Type B pancreatic cell (in vitro differentiated cells): Measurements from ENCODE around the gene MS4A2. TPM values are rescaled to one million over a fixed set of nuclear protein-coding genes. Genes with fewer than 3 reads are reported as not detected.
"Not testable (repeated sequence)": the region's sequence is repeated elsewhere in the genome, so short reads cannot be mapped to it uniquely, and the experiment has no call there.

Experiments
- DNase-seq: peaks from one replicate; pipeline ENCODE4 v3.0.0; 2021; ENCODE audit warnings: mixed read lengths; ENCODE audit not compliant: unreplicated experiment; ENCODE audit errors: extremely low spot score
- H3K27ac Mint-ChIP-seq: 2 replicates; pipeline ENCODE4 v1.8.0; 2021; ENCODE audit warnings: mild to moderate bottlenecking, mixed read lengths
- H3K27me3 Mint-ChIP-seq: 2 replicates; pipeline ENCODE4 v1.8.0; 2021; ENCODE audit warnings: mixed read lengths
- H3K36me3 Mint-ChIP-seq: 2 replicates; pipeline ENCODE4 v1.8.0; 2021; ENCODE audit warnings: mixed read lengths
- H3K4me1 Mint-ChIP-seq: one replicate; pipeline ENCODE4 v1.8.0; 2021; ENCODE audit warnings: mixed read lengths; ENCODE audit not compliant: unreplicated experiment
- H3K4me3 Mint-ChIP-seq: 2 replicates; pipeline ENCODE4 v1.8.0; 2021; ENCODE audit warnings: mild to moderate bottlenecking, mixed read lengths
- H3K9me3 Mint-ChIP-seq: 2 replicates; pipeline ENCODE4 v1.8.0; 2021; ENCODE audit warnings: mixed read lengths
- total RNA-seq: library from RNA; stranded (reverse); gene quantifications from 2 replicates; pipeline ENCODE4 v1.2.1, GENCODE V29; 2021; ENCODE audit warnings: low replicate concordance
- TF ChIP-seq, protein P1 (sequence below): fragments of 200-600 bp; sonication (generic); conservative IDR thresholded peaks from 2 replicates; pipeline ENCODE4 v1.5.0; 2021; ENCODE audit warnings: antibody characterized with exemption, mild to moderate bottlenecking

Gene MS4A2
- total RNA-seq, 1 donor from 2014 or later = not detected

GRCh38 chr11:60059521-60060240 is 28.8 kb upstream of the MS4A2 start:
- no peaks in the 10 kb centered on the region for H3K36me3 Mint-ChIP-seq
- TF ChIP-seq, protein P1, sequence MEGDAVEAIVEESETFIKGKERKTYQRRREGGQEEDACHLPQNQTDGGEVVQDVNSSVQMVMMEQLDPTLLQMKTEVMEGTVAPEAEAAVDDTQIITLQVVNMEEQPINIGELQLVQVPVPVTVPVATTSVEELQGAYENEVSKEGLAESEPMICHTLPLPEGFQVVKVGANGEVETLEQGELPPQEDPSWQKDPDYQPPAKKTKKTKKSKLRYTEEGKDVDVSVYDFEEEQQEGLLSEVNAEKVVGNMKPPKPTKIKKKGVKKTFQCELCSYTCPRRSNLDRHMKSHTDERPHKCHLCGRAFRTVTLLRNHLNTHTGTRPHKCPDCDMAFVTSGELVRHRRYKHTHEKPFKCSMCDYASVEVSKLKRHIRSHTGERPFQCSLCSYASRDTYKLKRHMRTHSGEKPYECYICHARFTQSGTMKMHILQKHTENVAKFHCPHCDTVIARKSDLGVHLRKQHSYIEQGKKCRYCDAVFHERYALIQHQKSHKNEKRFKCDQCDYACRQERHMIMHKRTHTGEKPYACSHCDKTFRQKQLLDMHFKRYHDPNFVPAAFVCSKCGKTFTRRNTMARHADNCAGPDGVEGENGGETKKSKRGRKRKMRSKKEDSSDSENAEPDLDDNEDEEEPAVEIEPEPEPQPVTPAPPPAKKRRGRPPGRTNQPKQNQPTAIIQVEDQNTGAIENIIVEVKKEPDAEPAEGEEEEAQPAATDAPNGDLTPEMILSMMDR = no peak
- no peak overlapping the region for H3K27ac Mint-ChIP-seq
- H3K27me3 Mint-ChIP-seq = peaks cover 7% of the 10 kb centered on the region
- no peaks in the 10 kb centered on the region for H3K4me1 Mint-ChIP-seq
- no peak overlapping the region for H3K4me3 Mint-ChIP-seq
- no peaks in the 10 kb centered on the region for H3K9me3 Mint-ChIP-seq
- no peak for DNase-seq

DNA sequence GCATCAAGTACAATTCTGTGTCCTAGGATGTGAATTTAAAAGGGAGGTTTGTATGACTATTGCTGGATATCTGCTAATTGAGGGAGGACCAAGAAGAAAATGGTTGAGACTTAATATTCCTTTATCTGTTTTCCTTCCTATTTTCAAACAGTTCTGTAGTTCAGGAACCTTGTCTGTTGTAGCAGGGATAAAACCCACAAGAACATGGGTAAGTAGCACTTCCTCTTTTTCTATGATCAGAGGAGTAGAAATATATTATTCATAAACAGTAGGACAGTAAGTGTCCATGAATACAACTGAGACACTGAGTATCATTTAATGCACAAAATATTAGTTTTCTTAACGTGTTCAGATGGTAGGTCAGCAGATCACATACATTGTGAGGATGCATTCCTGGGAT is 24.4 kb upstream of the MS4A2 start:
- DNase-seq = no peak
- H3K9me3 Mint-ChIP-seq = no peaks in the 10 kb centered on the region
- TF ChIP-seq, protein P1 = no peak

GRCh38 chr11:60065801-60066200 is 22.7 kb upstream of the MS4A2 start:
- Mint-ChIP-seq H3K27me3 (no peaks in the 10 kb centered on the region), H3K4me3 (no peak overlapping the region), H3K9me3 (no peaks in the 10 kb centered on the region), H3K4me1 (no peaks in the 10 kb centered on the region), H3K36me3 (no peaks in the 10 kb centered on the region), H3K27ac (no peak overlapping the region)
- no peak for DNase-seq
- TF ChIP-seq, protein P1 = no peak

More for the DNA sequence above, 24.4 kb upstream of the MS4A2 start:
- Mint-ChIP-seq H3K27ac (no peak overlapping the region), H3K4me1 (no peaks in the 10 kb centered on the region), H3K4me3 (no peak overlapping the region), H3K27me3 (no peaks in the 10 kb centered on the region), H3K36me3 (no peaks in the 10 kb centered on the region)

GRCh38 chr11:60069450-60069849 is 19.0 kb upstream of the MS4A2 start:
- DNase-seq = no peak
- Mint-ChIP-seq H3K9me3 (no peaks in the 10 kb centered on the region), H3K27me3 (no peaks in the 10 kb centered on the region), H3K4me1 (no peaks in the 10 kb centered on the region), H3K27ac (no peak overlapping the region), H3K36me3 (no peaks in the 10 kb centered on the region), H3K4me3 (no peak overlapping the region)
- TF ChIP-seq, protein P1 = no peak

DNA sequence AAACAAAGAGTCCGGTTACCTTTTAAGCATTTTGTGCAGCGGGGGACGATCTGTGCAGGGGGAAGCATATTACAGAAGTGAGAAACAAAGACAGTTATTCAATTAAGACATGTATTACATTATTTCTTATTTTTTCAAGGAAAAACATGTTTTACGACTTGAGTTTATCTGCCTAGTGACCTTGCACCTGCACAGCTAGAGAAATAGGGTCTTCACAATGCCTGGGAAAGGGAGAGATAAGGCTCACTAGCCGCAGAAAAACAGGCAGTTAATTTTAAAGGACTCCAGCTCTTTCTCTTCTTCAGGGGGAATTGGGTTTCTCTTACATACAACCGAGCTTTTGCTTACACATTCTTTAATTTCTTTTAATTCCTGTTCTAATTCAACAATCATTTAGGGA is 16.8 kb upstream of the MS4A2 start:
- H3K27ac Mint-ChIP-seq, DNase-seq, H3K4me3 Mint-ChIP-seq, H3K4me1 Mint-ChIP-seq, H3K27me3 Mint-ChIP-seq, H3K36me3 Mint-ChIP-seq, H3K9me3 Mint-ChIP-seq: not testable (repeated sequence)

- Mint-ChIP-seq H3K27ac (no peak overlapping the region), H3K9me3 (no peaks in the 10 kb centered on the region), H3K27me3 (no peaks in the 10 kb centered on the region), H3K4me3 (no peak overlapping the region), H3K36me3 (no peaks in the 10 kb centered on the region), H3K4me1 (no peaks in the 10 kb centered on the region)
- no peak for DNase-seq
- TF ChIP-seq, protein P1 = no peak
Measured at GRCh38 chr11:60077216-60077817, 11.1 kb upstream of the MS4A2 start.
